22Rv1 (cell line): Measurements from ENCODE around the gene LCN10.

Experiments used
- ZFX ChIP-seq: fragments of 450-650 bp; IDR thresholded peaks from 2 replicates; pipeline ENCODE4 v1.6.1; 2017; ENCODE audit warnings: antibody characterized with exemption, borderline replicate concordance
- TF ChIP-seq, protein P1 (sequence below): fragments of 450-650 bp; IDR thresholded peaks from 2 replicates; pipeline ENCODE4 v1.5.1; 2017; ENCODE audit warnings: mild to moderate bottlenecking

DNA sequence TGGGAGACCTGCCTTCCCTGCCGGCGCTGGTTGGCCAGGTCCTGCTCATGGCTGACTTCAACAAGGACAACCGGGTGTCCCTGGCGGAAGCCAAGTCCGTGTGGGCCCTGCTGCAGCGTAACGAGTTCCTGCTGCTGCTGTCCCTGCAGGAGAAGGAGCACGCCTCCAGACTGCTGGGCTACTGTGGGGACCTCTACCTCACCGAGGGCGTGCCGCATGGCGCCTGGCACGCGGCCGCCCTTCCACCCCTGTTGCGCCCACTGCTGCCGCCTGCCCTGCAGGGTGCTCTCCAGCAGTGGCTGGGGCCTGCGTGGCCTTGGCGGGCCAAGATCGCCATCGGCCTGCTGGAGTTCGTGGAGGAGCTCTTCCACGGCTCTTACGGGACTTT, 19.8 kb downstream of the LCN10 start:
- TF ChIP-seq, protein P1, sequence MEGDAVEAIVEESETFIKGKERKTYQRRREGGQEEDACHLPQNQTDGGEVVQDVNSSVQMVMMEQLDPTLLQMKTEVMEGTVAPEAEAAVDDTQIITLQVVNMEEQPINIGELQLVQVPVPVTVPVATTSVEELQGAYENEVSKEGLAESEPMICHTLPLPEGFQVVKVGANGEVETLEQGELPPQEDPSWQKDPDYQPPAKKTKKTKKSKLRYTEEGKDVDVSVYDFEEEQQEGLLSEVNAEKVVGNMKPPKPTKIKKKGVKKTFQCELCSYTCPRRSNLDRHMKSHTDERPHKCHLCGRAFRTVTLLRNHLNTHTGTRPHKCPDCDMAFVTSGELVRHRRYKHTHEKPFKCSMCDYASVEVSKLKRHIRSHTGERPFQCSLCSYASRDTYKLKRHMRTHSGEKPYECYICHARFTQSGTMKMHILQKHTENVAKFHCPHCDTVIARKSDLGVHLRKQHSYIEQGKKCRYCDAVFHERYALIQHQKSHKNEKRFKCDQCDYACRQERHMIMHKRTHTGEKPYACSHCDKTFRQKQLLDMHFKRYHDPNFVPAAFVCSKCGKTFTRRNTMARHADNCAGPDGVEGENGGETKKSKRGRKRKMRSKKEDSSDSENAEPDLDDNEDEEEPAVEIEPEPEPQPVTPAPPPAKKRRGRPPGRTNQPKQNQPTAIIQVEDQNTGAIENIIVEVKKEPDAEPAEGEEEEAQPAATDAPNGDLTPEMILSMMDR: no peak
- no peak for TF ChIP-seq ZFX
